ENCODE data around the gene AXIN1. TPM values are rescaled to one million over a fixed set of nuclear protein-coding genes. Genes with fewer than 3 reads are reported as not detected.

The AXIN1 gene
- total and polyA plus RNA-seq, 2 of the 8 experiments (the other 6 are each of a cell fraction or from before 2014, with no cell fraction given): 12.5 to 41.9 TPM

DNA sequence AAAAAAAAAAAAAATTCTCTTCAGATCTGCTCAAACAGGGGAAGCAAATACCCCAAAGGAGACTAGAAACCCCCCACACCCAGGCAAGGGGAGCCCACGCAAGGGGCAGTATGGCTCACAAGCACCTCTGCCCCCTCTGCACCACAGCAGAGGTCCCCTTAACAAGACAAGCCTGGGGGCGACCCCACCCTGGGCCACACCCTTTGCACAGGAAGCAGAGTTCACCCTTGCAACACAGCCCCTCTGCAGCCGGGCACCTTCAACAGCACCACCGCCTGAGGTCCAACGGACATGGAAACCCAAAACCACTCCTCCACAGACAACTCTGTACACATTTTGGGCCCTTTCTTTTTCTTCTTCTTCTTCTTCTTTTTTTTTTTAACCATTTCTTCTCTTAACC, 12.8 kb downstream of the AXIN1 start:
- CTCF ChIA-PET (ENCODE audit: partially characterized antibody): interaction anchor here (1.3 kb wide), 1 partner anchor 13 kb away, joined by 6 read pairs; the partner anchor contains the start of gene AXIN1

More for the DNA sequence above, 12.8 kb downstream of the AXIN1 start:
- H2BK120ac ChIP-seq (replicated peaks; ENCODE audit: low read depth, low read length): no peak overlapping the region
- H3K9me3 ChIP-seq (ENCODE audit: insufficient read depth in 2 of 2, low read depth in 1 of 2, low read length in 1 of 2): no peaks in the 10 kb centered on the region
- H3K14ac ChIP-seq (ENCODE audit: insufficient read length): no peak overlapping the region
- H3K18ac ChIP-seq (ENCODE audit: extremely low read depth, low read length): no peak overlapping the region
- H2BK15ac ChIP-seq (ENCODE audit: low read length): no peak overlapping the region
- POLR2A ChIA-PET (ENCODE audit: partially characterized antibody): interaction anchor here (0.6 kb wide), 1 partner anchor 159 kb away, joined by 3 read pairs; the partner anchor contains the start of gene HBQ1
- H3K36me3 ChIP-seq (ENCODE audit: control insufficient read depth in 2 of 4, insufficient read depth in 4 of 4, low read length in 3 of 4): peaks cover 0 to 7% (median 2%) of the 10 kb centered on the region in 4 experiments; a peak in 4 of 8 replicates
- no peak overlapping the region for H4K91ac ChIP-seq (replicated peaks; ENCODE audit: insufficient read length, low read length)
- no peak overlapping the region for H3K27ac ChIP-seq (ENCODE audit: low read depth, low read length)
- no peak overlapping the region for H2AK5ac ChIP-seq (ENCODE audit: low read depth, low read length)
- no peak overlapping the region for H2BK5ac ChIP-seq (ENCODE audit: low read depth, low read length)
- H3K27me3 ChIP-seq (replicated peaks in 1 of 4; ENCODE audit: control insufficient read depth in 3 of 4, extremely low read depth in 1 of 4, insufficient read depth in 3 of 4, low read length in 3 of 4): no peaks in the 10 kb centered on the region
- no peak overlapping the region for H3K23ac ChIP-seq (ENCODE audit: insufficient read length)
- TF ChIP-seq JUN (IDR thresholded peaks at IDR 0.05; ENCODE audit: low read depth, low read length) (no peak), NRF1 (IDR thresholded peaks at IDR 0.05; ENCODE audit: low read depth, low read length) (no peak), BRCA1 (IDR thresholded peaks at IDR 0.05; ENCODE audit: low read depth, low read length) (no peak), EGR1 (IDR thresholded peaks at IDR 0.05; ENCODE audit: borderline replicate concordance, low read depth, low read length) (no peak), RXRA (IDR thresholded peaks at IDR 0.05; ENCODE audit: insufficient read depth, low read depth, low read length) (no peak), HDAC2 (IDR thresholded peaks at IDR 0.05; ENCODE audit: borderline replicate concordance in 1 of 2, low read depth in 2 of 2, low read length in 2 of 2) (no peak), CBX5 (IDR thresholded peaks at IDR 0.05; ENCODE audit: low read depth, low read length) (no peak), RNF2 (IDR thresholded peaks at IDR 0.05; ENCODE audit: borderline replicate concordance, low read depth, low read length, missing control alignments, poor library complexity, severe bottlenecking) (no peak), GTF2F1 (IDR thresholded peaks at IDR 0.05; ENCODE audit: borderline replicate concordance, low read depth, low read length) (no peak)
- no peak overlapping the region for H3K9ac ChIP-seq (replicated peaks in 1 of 4; ENCODE audit: extremely low read depth in 1 of 4, low read depth in 3 of 4, low read length in 3 of 4)
- no peak overlapping the region for H3K4me3 ChIP-seq (ENCODE audit: extremely low read depth in 1 of 4, insufficient read depth in 2 of 4, low read depth in 3 of 4, low read length in 4 of 4)
- no peak overlapping the region for H4K8ac ChIP-seq (ENCODE audit: extremely low read depth, insufficient read depth, low read length)
- H3K56ac ChIP-seq (replicated peaks; ENCODE audit: insufficient read length, low read depth, low read length): no peak overlapping the region
- H4K20me1 ChIP-seq (replicated peaks in 1 of 2; ENCODE audit: control insufficient read depth in 1 of 2, insufficient read depth in 2 of 2, low read length in 2 of 2): peaks cover 11 to 26% of the 10 kb centered on the region in 2 experiments
- no peaks in the 10 kb centered on the region for H3K23me2 ChIP-seq (ENCODE audit: low read depth, low read length)
- H3K4me2 ChIP-seq (ENCODE audit: insufficient read depth in 1 of 2, low read depth in 2 of 2, low read length in 2 of 2): no peak overlapping the region
- no peak overlapping the region for H2AFZ ChIP-seq (ENCODE audit: low read length)
- peaks cover 24% of the 10 kb centered on the region for H3K79me1 ChIP-seq (ENCODE audit: low read depth, low read length)
- peaks cover 0 to 2% (median 0%) of the 10 kb centered on the region in 4 experiments; a peak in 1 of 7 replicates for H3K4me1 ChIP-seq (replicated peaks in 1 of 4; ENCODE audit: control insufficient read depth in 3 of 4, insufficient read depth in 4 of 4, low read length in 3 of 4)
- FAIRE-seq: no peak
- no peak overlapping the region for H4K5ac ChIP-seq (ENCODE audit: insufficient read length, low read depth, low read length)
- H3K4ac ChIP-seq (replicated peaks; ENCODE audit: insufficient read length, low read depth, low read length): no peak overlapping the region
- H2BK12ac ChIP-seq (ENCODE audit: low read depth, low read length): no peak overlapping the region
- no peak for DNase-seq (ENCODE audit: low read depth in 1 of 2, low spot score in 2 of 2)
- no peak overlapping the region for H2BK20ac ChIP-seq (ENCODE audit: low read length)
- peaks cover 33 to 82% of the 10 kb centered on the region in 2 experiments for H3K79me2 ChIP-seq (ENCODE audit: control insufficient read depth in 1 of 2, insufficient read depth in 2 of 2, low read length in 2 of 2)
- 97% methylated on average over 5 of the region's 5 CpGs; no CpG with 5 or more reads in 1 of the 2 experiments for WGBS, 2 experiments (ENCODE audit: extremely low coverage in 1 of 2, insufficient coverage in 1 of 2, insufficient read length in 1 of 2, insufficient replicate concordance in 2 of 2, low coverage in 1 of 2, low lambda C conversion rate in 2 of 2, missing lambda C conversion rate in 1 of 2)
